ENCODE measurements around the gene SHE. TPM values are rescaled to one million over a fixed set of nuclear protein-coding genes. Genes with fewer than 3 reads are reported as not detected.

SHE gene
- total RNA-seq, 1 experiment from 2014 or later: 0.02 TPM

DNA sequence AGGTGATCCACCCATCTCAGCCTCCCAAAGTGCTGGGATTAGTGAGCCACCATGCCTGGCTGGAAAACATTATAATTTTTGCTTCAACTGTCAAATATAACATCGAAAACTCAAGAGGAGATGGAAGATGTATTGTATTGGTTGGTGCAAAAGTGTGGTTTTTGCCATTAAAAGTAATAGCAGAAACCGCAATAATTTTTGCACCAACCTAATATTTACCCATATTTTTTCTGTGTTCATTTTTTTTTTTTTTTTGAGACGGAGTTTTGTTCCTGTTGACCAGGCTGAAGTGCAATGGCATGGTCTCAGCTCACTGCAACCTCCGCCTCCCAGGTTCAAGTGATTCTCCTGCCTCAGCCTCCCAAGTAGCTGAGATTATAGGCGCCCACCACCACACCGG lies 27.1 kb upstream of the SHE start:
- H3K4me1 ChIP-seq: no peaks in the 10 kb centered on the region; the same call in 1 of the 2 replicates
- H3K9me3 ChIP-seq (replicated peaks): no peaks in the 10 kb centered on the region
- no peak overlapping the region for H3K27ac ChIP-seq
- H3K36me3 ChIP-seq: no peaks in the 10 kb centered on the region
- no peak for DNase-seq
- no peak overlapping the region for H3K4me3 ChIP-seq
- no peaks in the 10 kb centered on the region for H3K27me3 ChIP-seq

- Histone ChIP-seq H3K27ac (no peak overlapping the region), H3K9me3 (replicated peaks) (no peaks in the 10 kb centered on the region), H3K4me3 (no peak overlapping the region), H3K36me3 (no peaks in the 10 kb centered on the region), H3K4me1 (no peaks in the 10 kb centered on the region; the same call in 1 of the 2 replicates), H3K27me3 (no peaks in the 10 kb centered on the region)
- peak; percentile 10 to 47 for DNase-seq
Measured at GRCh38 chr1:154527192-154527591, 25.0 kb upstream of the SHE start.

DNA sequence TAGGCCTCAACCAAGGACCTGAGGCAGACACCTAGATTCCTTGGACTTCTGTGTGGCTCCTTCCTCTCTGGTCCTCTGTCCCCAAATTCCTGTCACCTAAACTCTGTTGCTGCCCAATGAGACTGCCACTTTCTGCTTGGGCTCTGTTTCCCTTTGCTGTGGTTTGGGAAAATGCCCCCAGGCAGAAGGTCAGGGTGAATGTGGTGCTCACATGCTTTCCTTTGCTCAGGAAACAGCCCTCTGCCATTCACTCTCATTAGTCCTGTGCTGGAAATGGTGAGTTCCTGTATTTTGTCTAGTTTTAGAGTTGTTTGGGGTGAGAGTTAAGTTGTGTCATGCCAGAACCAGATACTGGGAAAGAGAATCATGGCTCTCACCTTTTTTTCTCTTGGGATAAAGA lies 22.7 kb upstream of the SHE start:
- no peak overlapping the region for H3K4me3 ChIP-seq
- DNase-seq: no peak
- no peaks in the 10 kb centered on the region for H3K9me3 ChIP-seq (replicated peaks)
- 0 out of 2 replicates have a peak, but pooled peaks cover 9% of the 10 kb centered on the region for H3K27me3 ChIP-seq
- H3K4me1 ChIP-seq: no peaks in the 10 kb centered on the region; the same call in 1 of the 2 replicates
- H3K27ac ChIP-seq: no peak overlapping the region
- no peaks in the 10 kb centered on the region for H3K36me3 ChIP-seq

DNA sequence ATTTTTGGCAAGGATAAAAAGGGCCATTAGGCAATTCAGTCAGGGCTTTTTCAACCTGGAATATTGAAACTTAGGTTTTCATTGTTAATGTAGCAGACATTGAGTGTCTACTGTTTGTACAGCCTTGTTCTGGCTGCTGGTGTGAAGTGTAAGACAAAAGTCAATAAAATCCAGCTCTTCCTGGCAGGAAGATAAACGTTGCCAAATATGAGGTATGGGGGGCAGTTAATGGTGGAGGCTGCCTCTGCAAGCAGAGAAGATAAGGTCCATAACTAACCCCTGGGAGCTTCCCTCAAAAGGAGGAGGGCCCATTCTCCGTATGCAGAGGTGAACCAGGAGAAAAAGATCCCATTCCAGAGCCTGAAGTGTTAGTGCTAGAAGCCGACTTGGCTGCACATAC lies 19.5 kb upstream of the SHE start:
- no peak overlapping the region for H3K4me3 ChIP-seq
- no peak for DNase-seq
- no peaks in the 10 kb centered on the region for H3K9me3 ChIP-seq (replicated peaks)
- no peaks in the 10 kb centered on the region for H3K36me3 ChIP-seq
- H3K27me3 ChIP-seq: 0 out of 2 replicates have a peak, but pooled peaks cover 9% of the 10 kb centered on the region
- no peak overlapping the region for H3K27ac ChIP-seq
- H3K4me1 ChIP-seq: no peaks in the 10 kb centered on the region

DNA sequence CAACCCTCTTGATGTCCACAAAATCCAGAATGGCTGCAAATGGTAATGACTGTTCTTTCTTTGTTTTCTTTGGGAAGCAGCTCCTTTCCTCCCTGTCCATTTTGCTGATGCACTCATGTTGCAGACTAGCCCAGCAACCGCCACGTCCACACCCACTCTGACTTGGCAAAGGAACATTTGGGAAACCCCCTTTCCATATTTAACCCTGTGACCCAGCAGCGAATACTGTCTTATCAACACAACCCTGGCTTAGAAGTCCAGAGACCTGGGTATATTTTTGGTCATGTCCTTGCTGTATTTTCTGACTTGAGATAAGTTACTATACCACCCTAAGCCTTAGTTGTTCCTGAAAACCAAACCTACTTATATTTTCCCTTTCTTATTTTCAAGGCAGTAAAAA lies 18.1 kb upstream of the SHE start:
- Histone ChIP-seq H3K27ac (no peak overlapping the region), H3K4me1 (no peaks in the 10 kb centered on the region), H3K27me3 (0 out of 2 replicates have a peak, but pooled peaks cover 9% of the 10 kb centered on the region), H3K36me3 (no peaks in the 10 kb centered on the region), H3K4me3 (no peak overlapping the region), H3K9me3 (replicated peaks) (no peaks in the 10 kb centered on the region)
- DNase-seq: no peak

- Histone ChIP-seq H3K27me3 (0 out of 2 replicates have a peak, but pooled peaks cover 9% of the 10 kb centered on the region), H3K4me1 (no peaks in the 10 kb centered on the region), H3K27ac (no peak overlapping the region), H3K36me3 (no peaks in the 10 kb centered on the region), H3K4me3 (no peak overlapping the region), H3K9me3 (replicated peaks) (no peaks in the 10 kb centered on the region)
- no peak for DNase-seq
Measured at GRCh38 chr1:154519591-154519991, 17.4 kb upstream of the SHE start.

GRCh38 chr1:154517661-154518060 lies 15.4 kb upstream of the SHE start:
- Histone ChIP-seq H3K27me3 (0 out of 2 replicates have a peak, but pooled peaks cover 9% of the 10 kb centered on the region), H3K4me3 (no peak overlapping the region)

DNA sequence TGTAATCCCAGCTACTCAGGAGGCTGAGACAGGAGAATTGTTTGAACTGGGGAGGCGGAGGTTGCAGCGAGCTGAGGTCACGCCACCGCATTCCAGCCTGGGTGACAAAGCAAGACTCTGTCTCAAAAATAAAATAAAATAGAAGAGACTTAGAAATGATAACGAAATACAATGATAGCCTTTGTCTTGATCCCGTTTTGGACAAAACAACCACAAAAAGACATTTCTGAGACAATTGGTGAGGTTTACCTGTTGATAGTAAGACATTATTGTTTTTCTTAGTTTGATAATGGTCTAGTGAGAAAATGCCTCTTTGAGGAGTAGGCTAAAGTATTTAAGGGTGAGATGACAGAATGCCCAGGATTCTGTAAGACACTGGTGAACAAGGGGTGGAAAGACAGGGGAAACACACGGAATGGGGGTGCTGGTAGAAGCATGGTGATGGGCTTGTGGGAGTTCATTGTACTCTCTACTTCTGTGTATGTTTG lies 11.9 kb upstream of the SHE start:
- no peaks in the 10 kb centered on the region for H3K9me3 ChIP-seq (replicated peaks)
- H3K36me3 ChIP-seq: no peaks in the 10 kb centered on the region
- no peaks in the 10 kb centered on the region for H3K27me3 ChIP-seq
- H3K27ac ChIP-seq: peak overlapping the region; percentile 7; the same call in 1 of the 2 replicates
- H3K4me3 ChIP-seq: no peak overlapping the region
- no peak for DNase-seq
- H3K4me1 ChIP-seq: peaks cover 5% of the 10 kb centered on the region; the same call in 1 of the 2 replicates

More at GRCh38 chr1:154517661-154518060, 15.4 kb upstream of the SHE start:
- Histone ChIP-seq H3K36me3 (no peaks in the 10 kb centered on the region), H3K9me3 (replicated peaks) (no peaks in the 10 kb centered on the region), H3K27ac (no peak overlapping the region), H3K4me1 (peaks cover 5% of the 10 kb centered on the region; the same call in 1 of the 2 replicates)
- DNase-seq: no peak

DNA sequence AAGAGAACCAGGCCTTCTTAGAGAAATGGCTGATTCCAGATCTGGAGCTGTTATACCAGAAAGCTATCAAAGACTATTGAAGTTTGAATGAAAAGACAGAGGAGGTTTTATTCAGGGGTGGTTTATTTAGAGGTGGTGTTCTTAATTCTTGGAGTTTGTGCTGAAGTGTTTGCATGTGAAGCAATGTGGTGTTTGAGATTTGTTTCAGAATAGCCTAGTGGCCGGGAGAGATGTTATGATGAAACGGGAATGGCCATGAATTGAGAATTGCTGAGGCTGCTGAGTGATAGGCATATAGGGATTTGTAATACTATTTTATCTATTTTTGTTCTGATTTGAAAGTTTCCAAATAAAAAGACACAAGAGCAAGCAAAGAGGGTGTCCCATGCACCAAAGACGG lies 10.5 kb upstream of the SHE start:
- no peak for DNase-seq
- no peak overlapping the region for H3K4me3 ChIP-seq
- no peaks in the 10 kb centered on the region for H3K9me3 ChIP-seq (replicated peaks)
- no peak overlapping the region; the same call in 1 of the 2 replicates for H3K27ac ChIP-seq
- H3K27me3 ChIP-seq: no peaks in the 10 kb centered on the region
- peaks cover 5% of the 10 kb centered on the region; the same call in 1 of the 2 replicates for H3K4me1 ChIP-seq
- no peaks in the 10 kb centered on the region for H3K36me3 ChIP-seq

- no peaks in the 10 kb centered on the region for H3K9me3 ChIP-seq (replicated peaks)
- H3K4me3 ChIP-seq: no peak overlapping the region
- no peak for DNase-seq
- no peak overlapping the region for H3K27ac ChIP-seq
- no peaks in the 10 kb centered on the region for H3K27me3 ChIP-seq
- H3K36me3 ChIP-seq: no peaks in the 10 kb centered on the region
- no peaks in the 10 kb centered on the region for H3K4me1 ChIP-seq
Measured at GRCh38 chr1:154503898-154504297, 1.7 kb upstream of the SHE start.

DNA sequence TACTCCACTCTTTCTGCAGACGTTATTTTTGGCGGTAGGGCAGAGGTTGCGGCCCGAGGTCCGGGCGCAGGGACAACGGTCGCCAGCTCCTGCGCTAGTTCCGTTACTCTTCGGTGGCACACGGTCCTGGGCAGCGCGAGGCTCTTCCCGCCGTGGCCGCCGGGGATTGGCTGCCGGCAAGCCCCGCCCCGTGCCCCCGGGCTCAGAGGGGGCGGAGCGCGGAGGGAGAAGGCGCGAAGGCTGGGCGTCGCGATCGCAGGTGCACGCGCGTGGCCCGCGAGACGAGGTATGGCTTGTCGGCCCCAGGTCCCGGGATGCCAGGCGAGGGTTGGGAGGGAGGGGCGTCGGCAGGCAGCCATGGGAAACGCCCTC lies 518 bp upstream of the SHE start:
- Histone ChIP-seq H3K4me3 (no peak overlapping the region), H3K27ac (no peak overlapping the region), H3K27me3 (no peaks in the 10 kb centered on the region), H3K4me1 (no peaks in the 10 kb centered on the region), H3K36me3 (no peaks in the 10 kb centered on the region), H3K9me3 (replicated peaks) (no peaks in the 10 kb centered on the region)
- no peak for DNase-seq

DNA sequence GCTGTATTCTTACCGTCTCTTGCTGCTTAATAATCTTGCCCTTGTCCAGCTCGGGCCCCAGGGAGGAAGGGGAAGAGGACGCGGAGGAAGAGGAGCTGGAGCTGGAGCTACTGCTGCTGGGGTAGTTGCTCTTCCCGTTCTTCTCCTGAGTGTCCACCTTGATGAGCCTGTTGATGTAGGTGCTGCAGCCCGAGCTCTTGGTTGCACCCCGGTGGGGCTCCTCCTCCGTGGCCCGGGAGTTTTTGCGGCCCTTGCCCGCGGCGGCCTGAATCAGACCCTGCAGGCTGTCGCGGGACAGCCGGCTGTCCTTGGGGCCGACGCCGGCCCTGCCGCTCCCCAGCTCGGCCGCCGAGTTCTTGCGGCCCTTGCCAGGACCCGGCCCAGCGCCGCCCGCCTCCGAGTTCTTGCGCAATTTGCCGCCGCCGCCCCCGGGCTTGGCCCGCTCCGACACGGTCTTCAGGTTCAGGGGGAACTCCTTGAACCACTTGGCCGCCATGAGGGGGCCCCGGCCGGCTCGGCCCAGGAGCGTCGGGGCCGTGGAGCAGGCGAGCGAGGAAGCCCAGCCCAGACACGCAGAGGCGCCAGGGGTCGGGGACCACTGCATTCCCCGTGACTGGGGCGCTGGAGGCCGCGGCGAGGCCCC lies 668 bp downstream of the SHE start:
- H3K4me3 ChIP-seq: no peak overlapping the region
- H3K36me3 ChIP-seq: no peaks in the 10 kb centered on the region
- H3K27me3 ChIP-seq: no peaks in the 10 kb centered on the region
- no peak for DNase-seq
- H3K4me1 ChIP-seq: no peaks in the 10 kb centered on the region
- no peaks in the 10 kb centered on the region for H3K9me3 ChIP-seq (replicated peaks)
- no peak overlapping the region for H3K27ac ChIP-seq

- no peak for DNase-seq
- H3K36me3 ChIP-seq: no peaks in the 10 kb centered on the region
- no peak overlapping the region for H3K4me3 ChIP-seq
- no peaks in the 10 kb centered on the region for H3K4me1 ChIP-seq
- no peak overlapping the region for H3K27ac ChIP-seq
- peaks cover 8% of the 10 kb centered on the region; the same call in 1 of the 2 replicates for H3K27me3 ChIP-seq
- no peaks in the 10 kb centered on the region for H3K9me3 ChIP-seq (replicated peaks)
Measured at GRCh38 chr1:154500533-154500932, 1.7 kb downstream of the SHE start.

DNA sequence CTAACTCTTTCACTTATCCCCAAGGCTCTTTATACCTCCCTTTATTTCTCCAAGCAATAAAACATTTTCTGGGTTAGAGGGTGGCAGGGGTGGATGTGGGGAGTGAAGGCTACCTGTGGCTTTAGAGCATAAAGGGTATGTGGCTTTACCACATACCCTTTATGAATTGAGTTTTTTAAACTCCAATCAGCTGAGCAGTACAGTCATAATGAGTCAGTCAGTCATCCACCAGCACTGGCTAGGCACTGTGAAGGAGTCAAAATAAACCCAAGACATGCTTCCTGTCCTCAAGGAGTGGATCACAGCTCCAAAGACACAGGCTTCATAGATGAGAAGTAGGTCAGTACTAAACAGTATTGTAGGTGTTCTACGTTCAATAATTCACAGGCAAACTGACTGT lies 2.8 kb downstream of the SHE start:
- peaks cover 8% of the 10 kb centered on the region; the same call in 1 of the 2 replicates for H3K27me3 ChIP-seq
- no peak overlapping the region for H3K27ac ChIP-seq
- H3K36me3 ChIP-seq: no peaks in the 10 kb centered on the region
- DNase-seq: no peak
- H3K9me3 ChIP-seq (replicated peaks): no peaks in the 10 kb centered on the region
- H3K4me3 ChIP-seq: no peak overlapping the region
- H3K4me1 ChIP-seq: no peaks in the 10 kb centered on the region

DNA sequence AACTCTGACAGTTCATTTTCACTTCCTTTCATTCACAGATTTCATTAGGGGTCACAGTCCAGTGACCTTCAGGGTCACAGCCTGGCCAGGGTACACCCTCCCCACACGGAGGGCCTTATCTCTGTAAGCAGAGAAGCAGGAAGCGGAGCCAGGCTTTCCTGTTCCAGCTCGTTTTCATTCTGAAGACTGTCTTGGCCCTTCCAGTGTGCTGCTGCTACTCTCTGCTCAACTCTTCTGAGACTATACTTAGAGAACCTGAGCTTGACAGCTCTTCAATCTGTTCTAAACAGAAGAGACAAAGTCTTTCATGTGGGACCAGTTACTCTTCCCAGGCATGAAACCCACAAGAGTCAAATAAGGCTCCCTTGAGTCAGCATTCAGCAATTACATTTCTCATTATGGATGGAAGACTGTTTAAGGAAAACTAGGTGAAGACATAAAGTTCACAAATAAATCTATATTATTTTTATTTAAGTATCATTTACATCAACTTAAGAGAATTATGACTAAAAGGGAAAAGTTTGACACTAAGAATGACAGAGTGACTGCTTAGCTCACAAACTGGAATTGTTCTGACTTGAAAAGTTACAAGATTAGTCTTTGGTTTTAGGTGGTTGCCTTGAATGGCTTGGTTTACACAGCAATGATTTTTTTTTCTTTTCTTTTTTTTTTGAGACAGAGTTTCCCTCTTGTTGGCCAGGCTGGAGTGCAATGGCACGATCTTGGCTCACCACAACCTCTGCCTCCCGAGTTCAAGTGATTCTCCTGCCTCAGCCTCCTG lies 5.0 kb downstream of the SHE start:
- H3K36me3 ChIP-seq: no peaks in the 10 kb centered on the region
- no peak for DNase-seq
- peaks cover 14% of the 10 kb centered on the region; the same call in 1 of the 2 replicates for H3K27me3 ChIP-seq
- H3K9me3 ChIP-seq (replicated peaks): no peaks in the 10 kb centered on the region
- H3K4me1 ChIP-seq: no peaks in the 10 kb centered on the region
- no peak overlapping the region for H3K4me3 ChIP-seq
- H3K27ac ChIP-seq: no peak overlapping the region
